Naive B cell (primary cell): Measurements from ENCODE around the gene RASSF8. TPM values are rescaled to one million over a fixed set of nuclear protein-coding genes. Genes with fewer than 3 reads are reported as not detected.

ENCODE experiments used
- ATAC-seq, 2 donors: fragments of 150-1000 bp; cut with Tn5 transposase; 2 replicates each; pipeline ENCODE4 v1.10.0; 2021; ENCODE audit warnings: low read depth in 2 of 2, mild to moderate bottlenecking in 2 of 2, moderate library complexity in 2 of 2
- DNase-seq: peaks from one replicate; pipeline ENCODE4 v3.0.0; 2022
- H3K27ac Mint-ChIP-seq, 6 donors: one replicate each; pipeline ENCODE4 v1.8.0; 2020 to 2022; ENCODE audit warnings: mild to moderate bottlenecking in 6 of 6, mixed read lengths in 6 of 6, moderate library complexity in 5 of 6, inconsistent platforms in 2 of 6
- H3K27me3 Mint-ChIP-seq, 3 donors: one replicate each; pipeline ENCODE4 v1.8.0; 2021 to 2022; ENCODE audit warnings: mixed read lengths in 3 of 3, mild to moderate bottlenecking in 1 of 3
- H3K36me3 Mint-ChIP-seq, 2 donors: one replicate each; pipeline ENCODE4 v1.8.0; 2020 to 2022; ENCODE audit warnings: mixed read lengths in 2 of 2, inconsistent platforms in 1 of 2, mild to moderate bottlenecking in 1 of 2
- H3K4me1 Mint-ChIP-seq, 3 donors: one replicate each; pipeline ENCODE4 v1.8.0; 2020 to 2022; ENCODE audit warnings: mixed read lengths in 3 of 3, inconsistent platforms in 1 of 3, mild to moderate bottlenecking in 1 of 3, moderate library complexity in 1 of 3
- H3K4me3 Mint-ChIP-seq, 8 donors: one replicate each; pipeline ENCODE4 v1.8.0; 2020 to 2022; ENCODE audit warnings: mild to moderate bottlenecking in 8 of 8, mixed read lengths in 8 of 8, moderate library complexity in 8 of 8, inconsistent platforms in 2 of 8
- H3K9me3 Mint-ChIP-seq, 7 donors: one replicate each; pipeline ENCODE4 v1.8.0; 2020 to 2022; ENCODE audit warnings: mixed read lengths in 7 of 7, mild to moderate bottlenecking in 5 of 7, inconsistent platforms in 2 of 7, moderate library complexity in 1 of 7
- polyA plus RNA-seq, 6 donors: library from polyadenylated mRNA; unstranded; fragments of 300-500 nt; fragmentation: Illumina TruSeq; gene quantifications; one replicate each; pipeline ENCODE4 v1.2.3, GENCODE V29; 2021; ENCODE audit warnings: low read depth in 6 of 6

The RASSF8 gene
- polyA plus RNA-seq, 6 donors from 2014 or later, result not detected

DNA sequence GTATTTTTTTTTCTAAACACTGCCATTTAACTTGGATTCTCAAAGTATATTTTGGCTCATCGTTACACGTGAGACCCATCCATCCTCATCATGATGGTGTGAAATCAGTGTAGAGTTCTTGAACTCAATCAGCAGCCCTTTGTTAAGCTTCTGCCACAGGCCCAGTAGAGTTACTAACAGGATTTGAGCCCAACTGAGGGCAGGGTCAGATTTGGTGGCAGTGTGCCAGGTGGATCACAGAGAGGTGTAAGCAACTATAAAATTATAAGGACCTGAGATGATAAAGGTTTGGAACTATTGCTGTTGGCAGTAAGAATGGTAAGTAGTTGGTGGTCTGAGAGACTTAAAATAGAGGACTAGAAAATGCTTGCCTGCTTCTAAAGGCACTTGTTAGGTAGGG lies 72.8 kb downstream of the RASSF8 start:
- H3K9me3 Mint-ChIP-seq, result no peaks in the 10 kb centered on the region
- ATAC-seq, result no peak
- H3K4me3 Mint-ChIP-seq, result no peak overlapping the region
- no peaks in the 10 kb centered on the region for H3K27me3 Mint-ChIP-seq
- no peaks in the 10 kb centered on the region for H3K4me1 Mint-ChIP-seq
- H3K27ac Mint-ChIP-seq, result no peak overlapping the region
- DNase-seq, result no peak
- H3K36me3 Mint-ChIP-seq, result no peaks in the 10 kb centered on the region

DNA sequence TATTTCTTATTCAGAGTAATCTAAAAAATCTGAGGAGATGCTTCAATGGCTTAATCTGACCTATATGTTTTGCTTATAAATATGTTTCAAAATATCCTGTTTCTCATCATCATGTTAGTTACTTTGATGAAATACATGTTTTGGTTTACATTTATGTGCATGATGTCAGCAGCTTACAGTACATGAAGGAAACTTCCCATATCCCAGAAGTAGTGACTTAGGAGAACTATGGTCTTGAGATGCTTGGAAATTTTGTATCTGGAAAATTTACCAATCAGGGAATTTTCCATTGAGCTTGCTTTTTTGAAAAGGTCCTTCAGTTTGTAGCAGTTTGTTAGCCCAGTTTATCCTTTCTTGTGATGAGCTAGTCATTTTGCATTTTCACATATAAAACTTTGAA lies 73.3 kb downstream of the RASSF8 start:
- ATAC-seq, result no peak
- Mint-ChIP-seq H3K36me3 (no peaks in the 10 kb centered on the region), H3K4me3 (no peak overlapping the region), H3K27ac (no peak overlapping the region), H3K9me3 (no peaks in the 10 kb centered on the region), H3K27me3 (no peaks in the 10 kb centered on the region), H3K4me1 (no peaks in the 10 kb centered on the region)
- no peak for DNase-seq

DNA sequence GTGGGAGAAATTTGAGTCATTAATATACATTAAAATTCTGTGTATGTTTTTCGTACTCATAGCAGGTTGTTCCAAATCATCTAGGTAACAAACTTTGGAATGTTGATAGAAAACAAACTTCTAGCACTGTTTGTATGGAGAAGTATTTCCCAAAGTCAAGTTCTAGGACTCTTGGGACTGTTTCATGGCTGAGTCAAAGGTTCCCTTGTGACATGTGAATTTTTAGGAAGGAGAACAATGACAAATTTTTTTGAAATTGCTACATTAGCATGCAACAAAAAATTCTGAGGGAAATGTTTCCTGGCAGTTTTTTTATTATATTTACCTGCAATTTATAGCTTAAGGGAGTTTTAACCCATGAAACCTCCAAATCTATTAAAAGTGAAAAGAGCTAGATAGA lies 73.8 kb downstream of the RASSF8 start:
- no peaks in the 10 kb centered on the region for H3K4me1 Mint-ChIP-seq
- no peaks in the 10 kb centered on the region for H3K27me3 Mint-ChIP-seq
- no peak for DNase-seq
- ATAC-seq, result no peak
- H3K9me3 Mint-ChIP-seq, result no peaks in the 10 kb centered on the region
- no peak overlapping the region for H3K27ac Mint-ChIP-seq
- H3K36me3 Mint-ChIP-seq, result no peaks in the 10 kb centered on the region
- H3K4me3 Mint-ChIP-seq, result no peak overlapping the region

DNA sequence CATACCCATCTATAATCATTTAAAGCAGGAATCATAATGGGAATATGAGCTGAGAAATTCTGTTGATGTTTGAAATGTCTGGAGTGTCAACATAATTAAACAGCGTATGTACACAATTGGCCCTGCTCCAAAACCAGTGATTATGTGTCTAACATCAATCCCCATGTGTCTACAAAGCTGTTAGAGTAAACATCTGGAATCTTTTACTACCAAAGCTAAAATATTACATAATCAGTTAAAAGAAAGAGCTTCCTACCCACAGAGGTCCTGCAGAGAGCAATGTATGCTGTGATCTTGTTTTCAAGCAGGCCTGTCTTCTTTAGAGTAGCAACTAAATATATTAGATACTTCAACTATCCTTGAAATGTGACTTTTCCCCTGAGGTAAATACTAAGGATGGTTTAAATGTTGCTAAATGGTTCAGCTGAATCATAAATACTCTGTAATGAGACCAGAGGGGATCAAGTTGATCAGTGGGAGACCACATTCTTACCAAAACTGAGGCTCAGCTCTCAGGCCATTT lies 74.3 kb downstream of the RASSF8 start:
- Mint-ChIP-seq H3K27me3 (no peaks in the 10 kb centered on the region), H3K9me3 (no peaks in the 10 kb centered on the region), H3K27ac (no peak overlapping the region), H3K4me3 (no peak overlapping the region), H3K36me3 (no peaks in the 10 kb centered on the region), H3K4me1 (no peaks in the 10 kb centered on the region)
- DNase-seq, result no peak
- ATAC-seq, result no peak

DNA sequence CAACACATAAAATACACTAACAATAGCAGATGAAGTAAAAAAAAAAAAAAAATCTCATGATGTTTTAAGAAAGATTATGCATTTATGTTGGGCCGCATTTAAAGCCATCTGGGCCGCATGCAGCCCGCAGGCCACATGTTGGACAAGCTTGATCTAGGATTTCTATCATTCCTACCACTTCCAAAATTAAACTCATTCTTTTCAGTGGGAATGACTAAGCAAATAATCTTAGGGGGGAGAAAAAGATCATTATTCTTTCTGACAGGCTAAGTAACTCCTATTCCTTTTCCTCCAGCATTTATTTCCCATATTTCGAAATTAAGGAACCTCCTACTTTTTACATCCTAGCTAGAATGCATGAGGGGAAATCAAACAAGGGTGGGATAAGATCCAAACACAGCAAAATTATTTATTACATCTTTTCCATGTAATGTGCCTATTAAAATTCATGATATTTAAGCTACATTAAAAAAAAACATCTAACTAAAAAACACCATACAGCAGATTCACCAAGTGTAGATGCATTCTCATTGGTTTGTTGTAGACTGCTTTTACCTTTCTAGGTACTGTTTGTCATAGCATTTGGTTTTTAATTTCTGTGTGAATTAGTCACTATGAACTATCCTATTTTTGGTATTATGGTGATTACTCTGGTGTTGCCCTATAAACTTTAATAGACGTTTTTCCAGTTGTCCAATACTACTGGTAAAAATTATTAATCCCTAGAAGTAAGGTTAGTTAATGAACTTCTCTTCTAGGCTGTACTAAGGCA lies 76.1 kb downstream of the RASSF8 start:
- no peaks in the 10 kb centered on the region for H3K36me3 Mint-ChIP-seq

DNA sequence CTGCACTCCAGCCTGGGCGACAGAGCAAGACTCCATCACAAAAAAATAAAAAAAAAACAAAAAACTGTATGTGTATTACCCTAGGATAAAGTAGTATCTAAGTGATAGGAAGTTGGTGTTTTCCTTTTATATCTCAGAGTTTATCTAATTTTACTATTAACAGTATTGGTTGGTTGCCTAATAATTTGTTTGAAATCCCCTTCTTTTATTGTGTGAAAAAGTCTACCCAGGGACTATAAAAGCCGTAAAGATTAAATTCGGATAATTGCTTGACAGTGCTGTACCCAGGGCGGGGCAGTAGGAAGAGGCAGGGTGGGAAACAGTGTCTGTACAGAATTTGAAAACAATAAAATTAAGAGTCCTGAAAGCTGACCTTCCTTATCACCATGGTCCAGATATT lies 78.4 kb downstream of the RASSF8 start:
- Mint-ChIP-seq H3K9me3 (no peaks in the 10 kb centered on the region), H3K27me3 (peaks cover 0 to 5% (median 0%) of the 10 kb centered on the region in 3 donors), H3K36me3 (no peaks in the 10 kb centered on the region), H3K4me1 (no peaks in the 10 kb centered on the region), H3K4me3 (no peak overlapping the region), H3K27ac (no peak overlapping the region)
- ATAC-seq (no peak), DNase-seq (no peak)

More for the DNA sequence above, 76.1 kb downstream of the RASSF8 start:
- no peak for ATAC-seq
- Mint-ChIP-seq H3K27me3 (no peaks in the 10 kb centered on the region), H3K27ac (no peak overlapping the region), H3K9me3 (no peaks in the 10 kb centered on the region), H3K4me3 (no peak overlapping the region), H3K4me1 (no peaks in the 10 kb centered on the region)
- DNase-seq, result no peak

DNA sequence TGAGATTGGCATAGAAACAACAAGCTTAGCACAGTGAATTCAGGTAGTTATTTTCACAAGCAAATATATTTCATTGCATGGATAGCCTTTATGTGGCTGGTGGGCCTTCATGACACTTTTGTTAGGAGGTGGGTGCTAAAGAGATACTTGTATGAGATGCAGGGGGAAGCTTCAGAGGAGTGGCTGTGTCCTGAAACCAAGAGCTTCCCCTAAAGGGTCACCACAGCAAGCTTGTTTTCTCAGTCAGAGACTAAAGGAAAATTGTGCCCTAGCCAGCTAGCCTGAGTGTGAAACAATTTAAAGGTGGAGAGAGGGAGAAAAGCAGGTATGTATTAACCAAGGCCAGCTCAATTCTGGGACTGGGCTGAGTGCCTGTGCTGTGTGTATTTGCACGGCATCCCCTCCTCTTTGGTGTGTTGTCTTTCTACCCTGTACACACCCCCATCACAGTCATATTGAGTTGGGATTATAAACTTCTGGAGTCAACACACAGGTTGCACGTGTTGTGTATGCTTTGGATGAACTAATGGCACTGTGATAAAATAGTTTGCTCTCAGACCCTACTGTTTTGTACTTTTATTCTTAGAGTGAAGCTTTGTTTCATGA lies 79.2 kb downstream of the RASSF8 start:
- Mint-ChIP-seq H3K9me3 (no peaks in the 10 kb centered on the region), H3K36me3 (no peaks in the 10 kb centered on the region), H3K4me1 (no peaks in the 10 kb centered on the region), H3K27ac (no peak overlapping the region), H3K4me3 (no peak overlapping the region), H3K27me3 (peaks cover 0 to 5% (median 0%) of the 10 kb centered on the region in 3 donors)
- no peak for DNase-seq
- ATAC-seq, result no peak

DNA sequence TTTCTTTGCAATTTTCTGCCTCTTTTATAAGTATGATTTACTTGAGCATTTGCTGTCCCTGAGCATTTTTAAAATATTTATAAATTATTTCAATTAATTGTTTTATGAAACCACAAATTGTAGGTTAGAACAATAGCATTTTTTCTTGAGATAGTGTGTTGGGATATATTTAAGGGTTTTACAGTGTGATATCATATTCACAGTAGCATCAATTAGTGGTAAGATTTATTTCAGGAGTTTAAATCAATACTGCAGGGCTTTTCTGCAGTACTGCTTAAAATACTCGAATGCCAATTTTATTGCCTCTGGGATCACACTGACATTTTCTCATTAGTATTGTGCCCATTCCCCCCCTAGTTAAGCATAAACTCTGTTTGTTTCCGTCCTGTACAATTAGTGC lies 84.2 kb downstream of the RASSF8 start:
- H3K27me3 Mint-ChIP-seq, result peaks cover 0 to 8% (median 0%) of the 10 kb centered on the region in 3 donors

DNA sequence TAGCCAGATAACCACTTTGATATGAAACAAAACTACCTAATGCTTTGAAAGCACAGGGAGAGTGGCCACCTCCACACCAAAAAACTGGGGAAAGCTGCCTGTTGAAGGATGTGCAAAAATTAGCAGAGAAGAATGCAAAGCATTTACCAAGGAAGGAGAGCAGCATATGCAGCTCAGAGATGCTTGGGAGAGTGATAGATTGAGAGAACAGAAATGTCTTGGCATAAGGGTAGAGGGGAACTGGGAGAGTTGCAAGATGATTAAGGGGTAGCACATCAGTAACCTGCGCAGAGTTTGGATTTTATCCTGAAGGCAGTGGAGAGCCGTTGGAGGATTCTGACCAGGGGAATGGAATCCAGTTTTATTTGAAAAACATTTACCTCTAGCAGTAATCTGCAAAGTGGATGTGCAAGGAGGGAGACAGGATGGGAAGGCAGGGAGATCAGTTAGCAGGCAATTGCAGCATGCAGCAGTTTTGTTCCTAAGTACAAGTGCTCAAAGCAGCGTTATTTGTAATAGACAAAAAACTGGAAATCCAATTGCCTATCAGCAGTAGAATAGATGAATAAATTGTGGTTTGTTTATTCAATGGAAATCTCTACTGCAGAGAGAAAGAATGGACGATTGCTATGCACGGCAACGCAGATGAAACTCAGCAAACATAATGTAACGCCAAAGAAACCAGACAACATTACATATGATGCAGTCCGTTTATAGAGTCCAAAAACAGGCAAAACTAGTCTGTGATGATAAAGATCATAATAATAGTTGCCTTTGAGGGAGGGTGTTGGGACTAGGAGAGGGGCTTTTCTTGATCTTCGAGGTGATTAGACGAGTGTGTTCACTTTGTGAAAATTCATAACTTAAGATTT lies 84.9 kb downstream of the RASSF8 start:
- no peaks in the 10 kb centered on the region for H3K9me3 Mint-ChIP-seq
- DNase-seq (no peak), ATAC-seq (no peak)
- H3K4me3 Mint-ChIP-seq, result no peak overlapping the region
- H3K4me1 Mint-ChIP-seq, result no peaks in the 10 kb centered on the region
- no peak overlapping the region for H3K27ac Mint-ChIP-seq
- peaks cover 0 to 8% (median 0%) of the 10 kb centered on the region in 3 donors for H3K27me3 Mint-ChIP-seq
- no peaks in the 10 kb centered on the region for H3K36me3 Mint-ChIP-seq

More for the DNA sequence above, 84.2 kb downstream of the RASSF8 start:
- no peaks in the 10 kb centered on the region for H3K9me3 Mint-ChIP-seq
- H3K27ac Mint-ChIP-seq, result no peak overlapping the region
- no peak overlapping the region for H3K4me3 Mint-ChIP-seq
- no peaks in the 10 kb centered on the region for H3K4me1 Mint-ChIP-seq
- no peak for ATAC-seq
- H3K36me3 Mint-ChIP-seq, result no peaks in the 10 kb centered on the region
- no peak for DNase-seq

DNA sequence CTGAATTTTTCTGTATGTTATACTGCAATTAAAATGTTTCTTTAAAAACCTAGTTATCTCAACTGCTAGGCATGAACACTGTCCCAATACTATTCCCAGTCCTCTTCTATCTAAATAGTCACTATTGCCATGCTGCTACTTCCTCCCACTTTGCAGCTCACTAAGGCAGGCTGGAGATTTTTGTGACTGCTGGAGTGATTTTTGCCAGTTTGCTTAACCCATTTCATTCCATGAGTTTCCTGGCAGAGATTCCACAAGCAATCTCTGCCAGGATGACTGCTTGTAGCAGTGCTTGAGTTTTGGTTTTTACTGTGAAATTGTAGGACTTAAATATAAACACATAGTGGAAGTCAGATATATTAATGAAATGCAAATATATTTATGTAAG lies 85.5 kb downstream of the RASSF8 start:
- no peaks in the 10 kb centered on the region for H3K9me3 Mint-ChIP-seq
- no peak overlapping the region for H3K27ac Mint-ChIP-seq
- DNase-seq (no peak), ATAC-seq (no peak)
- no peaks in the 10 kb centered on the region for H3K36me3 Mint-ChIP-seq
- H3K27me3 Mint-ChIP-seq, result peaks cover 0 to 8% (median 0%) of the 10 kb centered on the region in 3 donors
- H3K4me1 Mint-ChIP-seq, result no peaks in the 10 kb centered on the region
- no peak overlapping the region for H3K4me3 Mint-ChIP-seq

DNA sequence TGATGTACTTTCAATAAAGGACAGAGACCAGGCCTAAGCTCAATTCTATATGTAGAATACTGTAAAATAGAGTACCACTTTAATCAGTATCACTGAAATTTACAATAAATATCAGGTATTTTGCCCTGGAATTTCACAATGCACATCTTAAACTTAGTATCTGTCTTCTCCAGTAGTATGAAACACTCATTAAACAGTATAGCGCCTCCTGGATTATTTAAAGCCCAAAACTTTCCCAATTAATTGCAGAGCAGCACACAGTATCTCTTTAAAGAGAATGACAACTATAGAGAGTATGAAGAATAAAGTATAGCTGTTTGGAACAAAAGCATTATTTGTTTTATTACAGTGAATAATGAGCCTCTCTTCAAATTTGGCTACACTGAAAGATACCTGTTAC lies 86.1 kb downstream of the RASSF8 start:
- ATAC-seq, result no peak
- Mint-ChIP-seq H3K36me3 (no peaks in the 10 kb centered on the region), H3K27me3 (peaks cover 0 to 8% (median 0%) of the 10 kb centered on the region in 3 donors), H3K9me3 (no peaks in the 10 kb centered on the region), H3K4me1 (no peaks in the 10 kb centered on the region), H3K4me3 (no peak overlapping the region), H3K27ac (no peak overlapping the region)
- no peak for DNase-seq

DNA sequence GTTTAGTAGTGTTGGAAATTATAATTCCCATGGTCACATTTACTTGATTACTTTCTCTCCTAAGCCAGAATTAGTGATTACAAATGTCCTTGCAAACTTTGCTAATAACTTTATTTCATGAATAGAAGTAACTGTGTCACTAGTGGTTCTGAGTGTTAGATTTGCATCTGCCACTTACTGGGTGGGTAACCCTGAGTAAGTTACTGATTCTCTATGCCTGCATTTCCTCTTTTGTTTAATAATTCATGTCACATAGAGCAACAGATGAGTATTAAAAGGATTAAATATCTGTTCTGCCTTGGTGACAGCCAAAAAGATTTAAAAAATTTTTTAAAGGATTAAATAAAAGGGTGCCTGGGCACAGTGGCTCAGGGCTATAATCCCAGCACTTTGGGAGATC lies 87.7 kb downstream of the RASSF8 start:
- DNase-seq, result no peak
- peaks cover 0 to 3% (median 0%) of the 10 kb centered on the region in 3 donors for H3K27me3 Mint-ChIP-seq
- ATAC-seq, result no peak

DNA sequence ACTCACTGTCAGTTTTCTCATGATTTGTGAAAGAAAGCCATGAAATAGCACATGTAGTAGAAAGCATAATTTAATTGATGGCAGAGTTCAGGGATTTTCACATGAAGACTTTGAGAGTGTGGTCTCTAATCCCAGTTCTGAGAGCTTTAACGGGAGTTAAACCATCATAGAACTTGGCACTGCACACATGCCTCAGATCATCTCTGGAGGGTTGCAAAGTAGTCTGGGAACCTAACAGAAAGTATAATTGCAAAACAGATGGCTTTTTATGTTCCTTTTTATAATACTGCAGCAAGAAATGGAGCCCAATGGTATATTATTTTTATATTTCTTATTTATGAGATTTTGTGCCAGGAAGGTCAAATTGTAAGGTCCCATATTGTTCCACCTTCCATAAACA lies 88.4 kb downstream of the RASSF8 start:
- no peak overlapping the region for H3K4me3 Mint-ChIP-seq
- H3K27me3 Mint-ChIP-seq, result peaks cover 0 to 3% (median 0%) of the 10 kb centered on the region in 3 donors
- H3K4me1 Mint-ChIP-seq, result no peaks in the 10 kb centered on the region
- H3K27ac Mint-ChIP-seq, result no peak overlapping the region
- no peaks in the 10 kb centered on the region for H3K9me3 Mint-ChIP-seq
- DNase-seq (no peak), ATAC-seq (no peak)
- H3K36me3 Mint-ChIP-seq, result no peaks in the 10 kb centered on the region

More for the DNA sequence above, 87.7 kb downstream of the RASSF8 start:
- Mint-ChIP-seq H3K4me1 (no peaks in the 10 kb centered on the region), H3K27ac (no peak overlapping the region), H3K9me3 (no peaks in the 10 kb centered on the region), H3K36me3 (no peaks in the 10 kb centered on the region), H3K4me3 (no peak overlapping the region)
